Anterior cingulate cortex (tissue), 58 donors: ENCODE measurements around the gene LGALS3.

Source experiments
- DNase-seq, 58 donors: peaks; one replicate each; lab custom pipeline; 2025; lab: John Stamatoyannopoulos, UW

Gene LGALS3

GRCh38 chr14:55128386-55129085 lies 516 bp upstream of the LGALS3 start:
- no peak for DNase-seq

DNA sequence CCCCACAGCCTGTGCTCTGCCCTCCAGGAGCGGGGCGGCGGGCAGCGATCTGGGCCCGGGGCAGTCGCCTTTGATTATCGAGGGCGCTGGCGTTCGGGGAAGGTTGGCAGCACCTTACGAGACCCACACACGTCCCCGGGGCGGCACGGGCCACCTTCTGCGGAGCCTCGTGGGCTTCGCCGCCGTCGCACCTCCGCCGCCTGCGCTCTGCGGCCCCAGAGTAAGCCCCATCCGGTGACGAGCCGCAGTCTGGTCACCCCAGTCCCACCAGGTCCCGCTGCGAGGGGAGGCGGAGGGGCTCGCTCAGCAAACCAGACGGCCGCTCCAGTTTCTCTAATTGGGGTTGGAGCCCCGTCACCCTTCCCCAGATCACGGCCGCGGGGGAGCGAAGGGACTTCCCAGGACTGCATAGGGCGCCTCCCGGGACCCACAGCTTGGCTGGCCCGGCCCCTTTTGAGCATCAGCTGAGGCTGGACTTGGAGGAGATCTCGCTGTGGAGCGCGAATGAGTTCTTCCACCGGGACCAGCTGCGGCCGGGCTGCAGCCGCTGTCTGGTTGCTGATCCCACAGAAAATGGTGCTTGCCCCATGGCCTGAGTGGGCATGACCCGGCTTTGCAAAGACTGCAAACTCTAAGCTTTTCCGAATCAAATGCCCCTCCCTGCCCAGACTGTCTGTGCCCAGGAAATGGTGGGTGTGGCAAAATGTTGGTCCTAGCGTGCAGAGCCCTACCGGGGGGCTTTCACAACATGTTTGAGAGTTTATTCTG lies 560 bp downstream of the LGALS3 start:
- peak in 9 of 58 donors; percentile 10 to 39 (median 12) for DNase-seq

GRCh38 chr14:55130196-55130550 lies 1.1 kb downstream of the LGALS3 start:
- DNase-seq = peak in 1 of 58 donors; percentile 38

GRCh38 chr14:55131370-55132137 lies 2.5 kb downstream of the LGALS3 start:
- no peak for DNase-seq

- no peak for DNase-seq
These were observed 4.4 kb downstream of the LGALS3 start for GRCh38 chr14:55133416-55133815.

DNA sequence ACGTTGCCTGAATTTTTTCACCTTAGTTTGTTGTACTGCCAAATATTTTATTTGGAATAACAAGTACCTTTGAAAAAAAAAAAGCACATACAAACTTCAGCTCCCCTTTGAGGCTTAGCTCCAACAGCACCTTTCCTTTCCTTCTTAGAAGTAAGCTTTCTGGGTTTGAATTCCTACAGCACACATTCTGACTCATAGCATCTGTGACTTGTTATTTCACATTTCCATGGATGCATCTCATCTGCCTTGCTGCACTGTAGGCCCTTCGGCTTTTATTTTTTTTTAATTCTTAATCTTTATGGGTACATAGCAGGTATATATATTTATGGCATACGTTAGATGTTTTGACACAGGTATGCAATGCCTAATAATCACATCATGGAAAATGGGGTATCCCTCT lies 7.2 kb downstream of the LGALS3 start:
- DNase-seq = no peak

- DNase-seq = peak in 53 of 58 donors; percentile 6 to 85 (median 56)
These were observed 8.1 kb downstream of the LGALS3 start for GRCh38 chr14:55136885-55137786.

DNA sequence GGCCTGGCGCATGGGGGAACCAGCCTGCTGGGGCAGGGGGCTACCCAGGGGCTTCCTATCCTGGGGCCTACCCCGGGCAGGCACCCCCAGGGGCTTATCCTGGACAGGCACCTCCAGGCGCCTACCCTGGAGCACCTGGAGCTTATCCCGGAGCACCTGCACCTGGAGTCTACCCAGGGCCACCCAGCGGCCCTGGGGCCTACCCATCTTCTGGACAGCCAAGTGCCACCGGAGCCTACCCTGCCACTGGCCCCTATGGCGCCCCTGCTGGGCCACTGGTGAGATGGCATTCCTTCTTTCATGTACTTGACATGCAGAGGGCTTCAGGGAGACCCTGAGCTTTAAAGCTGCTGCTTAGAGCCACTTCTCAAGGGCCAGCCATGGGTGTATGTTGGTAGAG lies 9.0 kb downstream of the LGALS3 start:
- DNase-seq = no peak

DNA sequence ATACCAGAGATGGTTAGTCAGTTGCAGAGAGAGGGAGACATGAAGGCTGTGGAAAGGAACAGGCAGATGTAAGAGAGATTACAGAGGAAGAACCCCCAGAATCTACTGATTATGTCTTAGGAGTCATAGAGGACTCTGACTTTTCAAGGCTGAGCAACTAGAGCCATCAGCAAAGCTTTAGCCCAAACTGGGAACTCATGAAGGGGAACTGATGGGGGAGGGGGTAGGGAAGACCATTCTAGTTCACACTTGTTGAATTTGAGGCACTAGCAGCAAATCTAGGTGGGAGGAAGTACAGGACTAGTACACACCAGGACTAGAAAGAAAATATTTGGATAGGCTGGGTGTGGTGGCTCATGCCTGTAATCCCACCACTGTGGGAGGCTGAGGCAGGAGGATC lies 10.1 kb downstream of the LGALS3 start:
- DNase-seq = no peak

DNA sequence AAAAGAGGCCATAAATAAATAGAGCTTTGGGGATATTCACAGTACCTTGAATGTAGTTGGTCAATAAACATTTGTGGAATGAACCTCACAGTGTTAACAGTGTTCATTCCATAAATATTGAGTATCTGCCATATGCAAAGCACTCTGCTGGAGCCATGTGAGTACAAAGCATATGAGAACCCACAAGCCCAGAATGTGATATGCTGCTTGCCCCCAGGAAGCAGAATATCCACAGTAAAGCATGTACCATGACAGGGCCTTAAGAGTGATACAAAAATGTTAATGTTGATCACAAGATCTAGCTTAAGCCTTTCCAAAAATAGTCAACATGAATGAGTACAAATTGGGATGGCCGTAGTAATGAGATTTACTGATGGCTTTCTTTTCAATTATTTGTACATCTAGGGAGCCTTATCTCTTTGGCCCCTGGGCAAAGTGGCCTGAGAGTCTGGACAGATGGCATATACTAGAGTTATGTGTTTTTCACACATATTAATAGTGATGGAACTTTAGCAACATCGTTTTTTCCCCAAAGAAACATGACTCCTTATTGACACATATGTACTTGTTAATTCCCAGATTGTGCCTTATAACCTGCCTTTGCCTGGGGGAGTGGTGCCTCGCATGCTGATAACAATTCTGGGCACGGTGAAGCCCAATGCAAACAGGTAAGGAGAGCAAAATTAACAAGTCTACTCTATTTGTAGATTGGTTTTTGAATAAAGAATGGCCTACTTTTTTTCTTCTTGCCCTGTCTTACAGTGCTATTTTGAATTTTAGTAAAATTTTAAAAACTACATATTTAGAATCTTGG lies 10.9 kb downstream of the LGALS3 start:
- DNase-seq = no peak

- no peak for DNase-seq
These were observed 12.8 kb downstream of the LGALS3 start for GRCh38 chr14:55141825-55142224.

DNA sequence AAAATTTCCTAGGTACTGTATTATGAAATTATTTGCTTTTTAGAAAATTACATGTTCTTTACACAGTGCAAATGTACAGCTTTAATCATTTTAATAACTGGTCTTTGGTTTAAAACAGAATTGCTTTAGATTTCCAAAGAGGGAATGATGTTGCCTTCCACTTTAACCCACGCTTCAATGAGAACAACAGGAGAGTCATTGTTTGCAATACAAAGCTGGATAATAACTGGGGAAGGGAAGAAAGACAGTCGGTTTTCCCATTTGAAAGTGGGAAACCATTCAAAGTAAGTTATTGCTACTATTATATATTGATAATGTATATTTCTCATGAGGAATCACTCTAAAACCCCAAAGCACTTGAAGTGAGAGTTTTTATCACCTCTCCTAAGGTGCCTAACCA lies 13.4 kb downstream of the LGALS3 start:
- DNase-seq = no peak

DNA sequence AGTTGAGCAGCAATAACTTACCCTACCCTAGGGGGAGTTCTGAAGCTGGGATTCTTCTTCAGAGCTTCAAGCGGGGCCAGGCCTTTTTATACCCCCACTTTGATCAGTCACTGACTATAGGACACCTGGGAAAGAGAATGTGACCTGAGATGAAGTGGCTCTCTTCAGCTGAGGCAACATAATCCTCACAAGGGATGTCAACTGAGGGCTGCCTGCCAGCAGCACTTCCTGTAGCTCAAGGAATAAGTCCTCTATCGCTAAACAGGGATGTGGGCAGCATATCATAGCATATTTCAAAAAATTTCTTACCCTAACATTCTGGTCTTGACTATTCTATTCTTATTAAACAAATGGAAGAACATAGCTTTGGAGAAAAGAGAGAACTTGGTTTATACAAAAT lies 17.4 kb downstream of the LGALS3 start:
- no peak for DNase-seq

- DNase-seq = no peak
These were observed 22.5 kb downstream of the LGALS3 start for GRCh38 chr14:55151601-55152000.

GRCh38 chr14:55152052-55152753 lies 23.2 kb downstream of the LGALS3 start:
- DNase-seq = no peak

GRCh38 chr14:55153951-55154350 lies 24.9 kb downstream of the LGALS3 start:
- DNase-seq = no peak

- no peak for DNase-seq
These were observed 28.0 kb downstream of the LGALS3 start for GRCh38 chr14:55157080-55157479.

DNA sequence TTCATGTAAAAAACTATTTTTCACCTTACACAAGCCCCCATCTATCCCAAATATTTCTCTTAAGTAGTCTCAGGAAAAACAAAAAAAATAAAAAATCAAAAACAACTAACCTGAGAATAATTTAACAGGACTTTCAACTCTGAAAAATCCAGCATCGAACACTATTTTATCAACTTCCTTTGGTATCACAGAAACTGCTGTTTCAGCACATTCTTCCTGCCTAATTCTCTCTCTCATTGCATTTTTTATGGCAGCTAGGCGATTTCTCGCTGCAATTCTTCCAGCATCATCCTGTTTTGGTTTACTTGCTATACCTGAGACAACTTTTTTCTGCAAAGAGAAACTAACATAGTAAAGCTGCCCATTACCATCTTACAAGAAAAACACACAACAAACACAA lies 29.4 kb downstream of the LGALS3 start:
- DNase-seq = no peak

- no peak for DNase-seq
These were observed 31.9 kb downstream of the LGALS3 start for GRCh38 chr14:55160989-55161388.
